Measurements from ENCODE around the gene FAM193A. TPM values are rescaled to one million over a fixed set of nuclear protein-coding genes. Genes with fewer than 3 reads are reported as not detected.

Gene FAM193A
- total and polyA plus RNA-seq, 2 experiments from 2014 or later = 12.0 to 22.9 TPM

DNA sequence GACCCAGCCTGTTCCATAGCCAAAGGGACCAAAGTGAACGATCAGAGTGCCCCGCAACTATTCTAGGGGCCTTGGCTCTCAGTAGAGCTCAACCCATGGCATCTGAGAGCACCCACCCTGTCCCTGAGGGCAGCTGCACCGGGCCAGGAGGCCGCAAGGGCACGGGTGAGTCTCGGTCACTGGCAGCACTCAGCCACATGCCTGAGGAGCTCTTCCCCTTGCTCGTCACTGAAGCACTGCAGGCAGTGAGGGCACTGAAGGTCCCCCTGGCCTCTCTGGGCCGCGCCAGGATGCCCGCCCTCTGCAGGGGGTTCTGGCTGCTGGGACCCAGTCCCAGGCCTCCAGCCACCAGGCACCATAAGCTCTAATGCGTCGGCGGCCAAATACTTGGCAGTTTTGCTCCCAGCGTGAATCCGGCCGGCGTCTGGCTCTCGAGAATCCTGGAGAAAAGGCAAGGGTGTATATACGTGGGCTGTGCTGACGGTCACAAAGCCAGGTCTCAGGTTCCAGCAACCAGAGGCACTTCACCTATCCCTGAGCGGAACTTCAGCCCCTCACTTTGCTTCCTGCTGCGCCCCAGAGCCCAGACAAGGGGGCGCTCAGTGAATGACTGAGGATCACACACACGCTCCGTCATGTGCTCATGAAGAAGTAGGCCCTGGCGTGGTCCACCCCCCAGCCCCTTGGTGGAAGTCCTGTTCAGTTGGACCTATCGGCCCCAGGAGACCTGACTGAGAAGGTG lies 205.8 kb downstream of the FAM193A start:
- peaks cover 7% of the 10 kb centered on the region; the same call in 2 of the 3 replicates for H3K9me3 Mint-ChIP-seq
- no peak overlapping the region for H3K4me2 ChIP-seq

DNA sequence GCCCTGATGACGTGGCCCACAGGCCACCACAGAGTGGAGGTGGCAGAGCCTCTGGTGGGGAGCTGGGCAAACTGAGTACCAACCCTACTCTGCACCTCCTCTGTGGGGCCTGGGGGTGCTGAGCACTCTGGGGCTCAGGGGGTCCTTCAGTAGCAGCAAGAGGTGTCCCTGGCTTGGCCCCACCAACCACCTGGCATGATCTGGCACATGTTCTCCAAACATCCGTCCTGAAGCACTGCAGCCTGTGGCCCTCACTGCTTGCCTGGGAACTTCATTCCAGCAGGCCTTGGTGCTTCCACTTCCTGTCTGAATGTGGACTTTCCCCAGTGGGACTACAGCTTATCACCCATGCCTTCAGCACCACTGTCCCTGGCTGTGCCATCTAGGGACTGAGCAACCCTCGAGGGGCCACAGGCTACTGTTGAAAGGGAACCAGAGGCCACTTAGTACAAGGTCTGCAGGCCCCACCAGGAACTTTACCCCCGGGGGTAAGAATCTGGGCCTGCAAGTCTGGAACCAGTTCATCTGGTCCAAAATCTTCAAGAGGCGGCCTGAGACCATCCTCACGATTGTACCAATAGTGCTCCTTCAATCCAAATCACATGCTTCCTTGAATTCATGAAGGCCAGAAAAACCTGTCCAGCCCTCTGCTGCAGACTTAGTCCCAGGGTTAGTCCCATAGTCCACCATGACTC lies 206.5 kb downstream of the FAM193A start:
- Histone ChIP-seq H2AFZ (no peak overlapping the region), H3K4me3 (no peak overlapping the region), H3K9me2 (ENCODE audit: insufficient read depth) (no peaks in the 10 kb centered on the region), H3K4me1 (ENCODE audit: insufficient read depth) (no peaks in the 10 kb centered on the region), H3K79me2 (replicated peaks; ENCODE audit: insufficient read depth) (no peaks in the 10 kb centered on the region), H4K20me1 (replicated peaks; ENCODE audit: insufficient read depth) (no peaks in the 10 kb centered on the region), H3F3A (replicated peaks; ENCODE audit: low read depth) (no peaks in the 10 kb centered on the region; the same call in 1 of the 2 replicates), H3K4me2 (no peak overlapping the region), H3K27me3 (ENCODE audit: insufficient read depth) (no peaks in the 10 kb centered on the region), H3K27ac (ENCODE audit: low read depth) (no peak overlapping the region), H3K36me3 (ENCODE audit: insufficient read depth) (peaks cover 16% of the 10 kb centered on the region)
- Mint-ChIP-seq H3K27me3 (ENCODE audit: insufficient read depth, low read depth, poor library complexity) (peaks cover 11% of the 10 kb centered on the region), H3K4me1 (no peaks in the 10 kb centered on the region; the same call in 2 of the 3 replicates), H3K36me3 (ENCODE audit: low read depth) (peaks cover 52% of the 10 kb centered on the region), H3K4me3 (no peak overlapping the region), H3K9me3 (peaks cover 3% of the 10 kb centered on the region; the same call in 1 of the 3 replicates), H3K27ac (no peak overlapping the region)
- TF ChIP-seq NANOG (IDR thresholded peaks at IDR 0.05; ENCODE audit: borderline replicate concordance) = no peak
- no peak for DNase-seq (ENCODE audit: low spot score)
- ATAC-seq = no peak

More for the DNA sequence above, 205.8 kb downstream of the FAM193A start:
- no peaks in the 10 kb centered on the region; the same call in 1 of the 2 replicates for H3F3A ChIP-seq (replicated peaks; ENCODE audit: low read depth)
- no peak overlapping the region for H3K4me3 ChIP-seq
- H3K27me3 ChIP-seq (ENCODE audit: insufficient read depth) = no peaks in the 10 kb centered on the region
- H3K4me3 Mint-ChIP-seq = no peak overlapping the region
- no peaks in the 10 kb centered on the region for H3K79me2 ChIP-seq (replicated peaks; ENCODE audit: insufficient read depth)
- ATAC-seq = no peak; the same call in 2 of the 3 replicates
- no peaks in the 10 kb centered on the region for H3K4me1 ChIP-seq (ENCODE audit: insufficient read depth)
- peaks cover 16% of the 10 kb centered on the region for H3K36me3 ChIP-seq (ENCODE audit: insufficient read depth)
- H4K20me1 ChIP-seq (replicated peaks; ENCODE audit: insufficient read depth) = no peaks in the 10 kb centered on the region
- H3K36me3 Mint-ChIP-seq (ENCODE audit: low read depth) = peaks cover 44% of the 10 kb centered on the region
- H3K9me2 ChIP-seq (ENCODE audit: insufficient read depth) = no peaks in the 10 kb centered on the region
- no peak for DNase-seq (ENCODE audit: low spot score)
- H3K4me1 Mint-ChIP-seq = no peaks in the 10 kb centered on the region
- TF ChIP-seq POLR2AphosphoS5 (IDR thresholded peaks at IDR 0.05; ENCODE audit: low read depth) (no peak), CREB1 (CRISPR knock-in tag; IDR thresholded peaks at IDR 0.05; ENCODE audit: low read depth) (no peak), ZNF114 (CRISPR knock-in tag; IDR thresholded peaks at IDR 0.05) (no peak), EZH2phosphoT487 (IDR thresholded peaks at IDR 0.05; ENCODE audit: unreplicated experiment) (no peak)
- TF ChIP-seq, protein P1, sequence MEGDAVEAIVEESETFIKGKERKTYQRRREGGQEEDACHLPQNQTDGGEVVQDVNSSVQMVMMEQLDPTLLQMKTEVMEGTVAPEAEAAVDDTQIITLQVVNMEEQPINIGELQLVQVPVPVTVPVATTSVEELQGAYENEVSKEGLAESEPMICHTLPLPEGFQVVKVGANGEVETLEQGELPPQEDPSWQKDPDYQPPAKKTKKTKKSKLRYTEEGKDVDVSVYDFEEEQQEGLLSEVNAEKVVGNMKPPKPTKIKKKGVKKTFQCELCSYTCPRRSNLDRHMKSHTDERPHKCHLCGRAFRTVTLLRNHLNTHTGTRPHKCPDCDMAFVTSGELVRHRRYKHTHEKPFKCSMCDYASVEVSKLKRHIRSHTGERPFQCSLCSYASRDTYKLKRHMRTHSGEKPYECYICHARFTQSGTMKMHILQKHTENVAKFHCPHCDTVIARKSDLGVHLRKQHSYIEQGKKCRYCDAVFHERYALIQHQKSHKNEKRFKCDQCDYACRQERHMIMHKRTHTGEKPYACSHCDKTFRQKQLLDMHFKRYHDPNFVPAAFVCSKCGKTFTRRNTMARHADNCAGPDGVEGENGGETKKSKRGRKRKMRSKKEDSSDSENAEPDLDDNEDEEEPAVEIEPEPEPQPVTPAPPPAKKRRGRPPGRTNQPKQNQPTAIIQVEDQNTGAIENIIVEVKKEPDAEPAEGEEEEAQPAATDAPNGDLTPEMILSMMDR (conservative IDR thresholded peaks at IDR 0.05; ENCODE audit: low read depth in 2 of 2) = peak in 1 of 2 experiments; percentile 30; a peak in 2 of 4 replicates
- H3K27me3 Mint-ChIP-seq (ENCODE audit: insufficient read depth, low read depth, poor library complexity) = peaks cover 11% of the 10 kb centered on the region
- H3K27ac ChIP-seq (ENCODE audit: low read depth) = no peak overlapping the region
- no peak overlapping the region for H2AFZ ChIP-seq
- no peak overlapping the region for H3K27ac Mint-ChIP-seq
